ENCODE results near the gene CHAMP1.

- TF ChIP-seq RAD21 (conservative IDR thresholded peaks at IDR 0.05) (no peak), CTCF (IDR thresholded peaks at IDR 0.05; ENCODE audit: poor library complexity, severe bottlenecking) (no peak), EZH2 (IDR thresholded peaks at IDR 0.05; ENCODE audit: borderline replicate concordance, insufficient read depth, low read length, poor library complexity, severe bottlenecking) (no peak), POLR2AphosphoS5 (IDR thresholded peaks at IDR 0.05) (no peak), MXI1 (conservative IDR thresholded peaks at IDR 0.05; ENCODE audit: poor library complexity, severe bottlenecking) (no peak), REST (IDR thresholded peaks at IDR 0.05; ENCODE audit: borderline replicate concordance) (no peak), EP300 (conservative IDR thresholded peaks at IDR 0.05; ENCODE audit: poor library complexity, severe bottlenecking) (no peak), TAF1 (IDR thresholded peaks at IDR 0.05; ENCODE audit: low read depth) (no peak), SMC3 (conservative IDR thresholded peaks at IDR 0.05; ENCODE audit: poor library complexity) (no peak)
Observed at GRCh38 chr13:114269281-114269770, 45.0 kb upstream of the CHAMP1 start.

Measured in neural cell (in vitro differentiated cells).